ENCODE results near the gene PKHD1.

PKHD1 gene

DNA sequence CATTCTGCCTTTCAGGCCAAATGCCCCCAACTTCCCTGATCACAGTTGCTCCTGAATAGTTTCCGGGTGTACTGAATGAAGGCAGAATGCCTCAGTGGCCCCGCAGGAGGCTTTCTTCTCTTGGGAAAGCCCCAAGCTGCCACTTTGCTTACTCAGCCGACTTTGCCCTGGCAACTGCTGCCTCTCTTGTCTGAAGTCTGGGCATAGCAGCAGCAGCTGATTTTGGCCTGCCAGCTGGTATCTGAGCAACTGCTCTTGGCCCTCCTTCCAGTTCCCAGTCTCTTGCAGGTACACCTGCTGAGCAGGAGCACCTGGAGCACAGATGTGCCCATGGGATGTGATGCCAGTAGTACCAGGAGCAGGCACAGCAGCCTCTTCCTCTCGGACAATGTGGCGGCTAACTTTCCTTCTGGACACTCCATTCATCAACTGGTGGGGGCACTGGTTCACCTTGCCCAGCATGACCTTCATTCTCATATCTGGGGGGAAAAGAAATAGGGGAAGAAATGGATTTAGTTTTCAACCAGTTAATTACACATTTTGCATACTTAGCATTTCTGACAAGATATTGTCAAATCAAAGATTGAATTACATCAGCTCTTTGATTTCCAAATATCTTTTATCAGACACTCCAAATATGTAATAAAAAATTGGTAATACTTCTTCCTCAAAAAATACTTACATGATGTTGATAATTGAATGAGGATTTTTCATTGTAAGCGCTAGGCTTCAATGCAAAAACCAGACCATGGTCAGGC, 468.2 kb downstream of the PKHD1 start:
- no peak for DNase-seq (ENCODE audit: low read depth)

DNA sequence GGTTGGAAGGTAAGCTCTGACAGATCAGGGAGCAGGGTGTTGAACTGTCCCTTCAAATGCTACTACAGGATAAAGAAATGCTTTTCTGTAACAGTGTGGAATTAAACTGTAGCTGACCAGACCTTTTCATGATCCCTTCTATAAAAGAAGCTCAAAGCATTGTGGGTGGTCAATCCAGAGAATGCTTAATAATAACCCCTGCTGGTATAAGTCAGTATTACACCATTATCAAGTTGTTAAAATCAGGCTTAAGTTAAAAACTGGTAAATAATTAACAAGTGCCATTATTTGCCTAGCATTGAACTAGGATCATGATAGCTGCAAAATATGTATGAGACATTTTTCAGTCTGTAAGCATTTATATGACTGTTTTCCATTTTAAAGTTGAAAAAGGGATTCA, 468.9 kb downstream of the PKHD1 start:
- DNase-seq (ENCODE audit: low read depth), result no peak

DNA sequence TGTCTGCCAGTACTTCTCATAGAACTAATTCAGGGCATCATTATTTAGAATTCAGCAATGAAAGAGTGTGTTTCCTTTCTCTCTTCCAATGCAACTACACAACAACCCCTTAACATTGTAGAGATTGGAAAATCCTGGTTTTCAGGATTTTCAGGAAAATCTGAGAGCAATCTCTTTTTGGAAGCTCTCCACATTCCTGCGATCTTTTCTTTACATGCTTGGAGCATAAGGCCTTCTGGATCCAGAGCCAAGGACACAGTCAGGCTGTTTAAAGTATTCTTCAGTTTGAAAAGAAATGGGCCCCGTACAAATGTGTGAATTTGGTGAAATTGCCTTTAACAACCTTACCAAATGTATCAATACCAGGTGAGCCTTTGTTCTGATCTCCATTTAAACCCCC, 469.7 kb downstream of the PKHD1 start:
- DNase-seq (ENCODE audit: low read depth), result no peak

DNA sequence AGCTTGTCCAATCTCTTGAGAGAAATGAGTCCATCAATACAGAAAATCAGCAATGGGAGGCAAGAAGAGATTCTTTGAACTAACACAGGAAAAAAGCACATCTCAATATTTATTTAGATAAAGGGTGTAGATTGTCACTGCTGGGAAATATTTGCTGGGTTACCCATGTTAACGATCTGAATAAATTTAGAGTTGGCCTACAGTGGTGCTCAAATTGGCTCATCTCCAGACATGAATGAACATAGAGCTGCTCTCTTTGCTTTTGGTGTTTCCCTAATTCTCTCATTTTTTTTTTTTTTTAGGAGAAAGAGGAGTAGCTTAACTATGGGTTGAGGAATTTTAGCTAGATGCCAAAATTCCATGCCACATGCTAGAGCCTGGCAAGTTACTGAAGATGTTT, 471.2 kb downstream of the PKHD1 start:
- DNase-seq (ENCODE audit: low read depth), result no peak

DNA sequence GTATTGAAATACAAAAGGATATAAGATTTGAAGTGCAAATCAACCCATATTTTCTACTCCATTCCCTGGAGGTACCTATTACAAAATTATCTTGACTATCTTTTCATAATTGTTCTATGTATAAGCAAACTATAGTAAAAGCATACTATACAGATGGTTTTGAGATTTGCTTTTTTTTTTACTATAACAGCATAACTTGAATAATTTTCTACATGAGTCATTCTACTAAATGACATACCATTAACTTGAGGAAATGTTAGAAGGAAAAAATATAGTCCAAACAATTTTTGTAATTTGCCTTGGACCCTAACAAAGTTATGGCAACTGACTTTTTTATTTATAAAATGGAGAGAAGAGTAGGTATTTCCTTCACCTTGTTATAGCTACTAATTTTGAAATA, 472.7 kb downstream of the PKHD1 start:
- no peak for DNase-seq (ENCODE audit: low read depth)

DNA sequence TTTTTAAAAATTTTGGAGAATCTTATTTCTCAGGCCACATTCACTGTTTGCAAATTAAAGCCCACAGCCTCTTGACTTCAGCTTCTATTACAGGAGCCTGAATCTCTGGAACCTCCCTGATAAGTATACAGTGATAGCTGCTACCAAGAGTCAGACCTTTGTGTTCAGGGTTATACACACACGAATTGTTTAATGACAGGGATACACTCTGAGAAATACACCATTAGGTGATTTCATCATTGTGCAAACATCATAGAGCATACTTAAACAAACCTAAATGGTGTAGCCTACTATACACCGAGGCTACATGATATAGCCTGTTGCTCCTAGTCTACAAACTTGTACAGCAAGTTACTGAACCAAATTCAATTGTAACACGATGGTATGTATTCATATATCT, 473.9 kb downstream of the PKHD1 start:
- no peak for DNase-seq (ENCODE audit: low read depth)

DNA sequence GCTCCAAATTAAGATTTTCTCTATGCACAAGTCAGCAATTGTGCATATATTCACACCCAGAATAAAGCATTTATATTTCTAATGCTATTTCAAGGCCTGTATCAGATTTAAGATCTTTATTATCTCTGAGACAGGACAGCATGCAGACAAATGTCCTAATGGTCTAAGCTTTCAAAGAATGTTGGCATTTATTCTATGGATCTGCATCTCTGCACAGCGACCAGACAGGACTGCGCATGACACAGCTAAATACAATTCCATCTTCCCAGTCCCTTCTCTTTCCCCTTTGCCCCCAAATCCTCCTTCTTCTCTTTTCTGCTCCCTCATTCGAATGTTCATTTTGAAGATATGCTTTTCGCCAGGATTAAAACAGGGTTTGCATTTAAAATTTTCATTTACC, 478.5 kb downstream of the PKHD1 start:
- no peak for DNase-seq (ENCODE audit: low read depth)

DNA sequence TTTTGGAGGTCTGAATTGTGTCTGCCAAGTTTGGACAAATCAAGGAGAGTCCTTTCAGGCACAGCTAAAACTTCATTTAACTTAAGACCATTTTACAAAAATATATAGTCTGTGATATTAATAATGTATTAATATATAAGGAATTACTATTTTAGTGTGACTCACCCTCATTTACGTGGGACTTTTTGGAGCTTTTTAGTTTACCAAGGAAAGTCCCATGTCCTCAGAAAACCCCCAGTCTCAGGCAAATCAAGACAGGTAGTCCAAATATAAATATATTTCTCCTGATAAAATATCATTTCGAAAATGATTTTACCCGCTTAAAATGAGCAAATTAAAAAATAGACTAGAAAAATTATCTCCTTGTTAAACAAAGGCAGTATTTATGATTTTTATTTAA, 479.0 kb downstream of the PKHD1 start:
- no peak for DNase-seq (ENCODE audit: low read depth)

DNA sequence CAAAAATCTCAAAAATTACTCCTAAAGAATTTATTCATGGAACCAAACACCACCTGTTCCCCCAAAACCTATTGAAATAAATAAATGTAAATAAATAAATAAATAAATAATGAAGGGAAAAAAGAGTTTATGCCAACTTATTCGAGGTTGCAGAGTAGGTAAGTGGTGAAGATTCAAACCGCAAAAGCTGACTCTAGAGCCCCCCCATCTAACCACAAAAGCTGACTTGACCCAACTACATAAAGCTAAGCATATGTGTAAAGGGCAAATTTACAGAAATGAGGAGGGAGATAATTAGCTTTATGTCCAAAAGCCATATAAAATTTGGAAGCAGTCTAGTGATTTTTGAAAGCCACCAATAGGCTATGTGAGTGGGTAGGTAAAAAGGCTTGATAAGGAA, 486.9 kb downstream of the PKHD1 start:
- DNase-seq (ENCODE audit: low read depth), result no peak

DNA sequence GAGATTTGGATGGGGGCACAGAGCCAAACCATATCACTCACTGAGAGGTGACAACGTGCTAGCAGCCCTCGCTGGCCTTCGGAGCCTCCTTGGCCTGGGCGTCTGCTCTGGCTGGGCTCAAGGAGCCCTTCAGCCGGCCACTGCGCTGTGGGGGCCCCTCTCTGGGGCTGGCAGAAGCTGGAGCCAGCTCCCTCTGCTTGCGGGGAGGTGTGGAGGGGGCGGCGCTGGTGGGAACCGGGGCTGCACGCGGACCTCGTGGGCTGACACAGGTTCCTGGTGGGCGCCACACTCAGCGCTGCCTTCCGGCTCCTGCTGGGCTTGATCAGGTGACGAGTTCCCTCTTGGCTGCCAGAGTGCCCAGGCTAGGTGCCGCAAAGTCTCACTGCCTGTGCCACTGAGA, 489.2 kb downstream of the PKHD1 start:
- no peak for DNase-seq (ENCODE audit: low read depth)

DNA sequence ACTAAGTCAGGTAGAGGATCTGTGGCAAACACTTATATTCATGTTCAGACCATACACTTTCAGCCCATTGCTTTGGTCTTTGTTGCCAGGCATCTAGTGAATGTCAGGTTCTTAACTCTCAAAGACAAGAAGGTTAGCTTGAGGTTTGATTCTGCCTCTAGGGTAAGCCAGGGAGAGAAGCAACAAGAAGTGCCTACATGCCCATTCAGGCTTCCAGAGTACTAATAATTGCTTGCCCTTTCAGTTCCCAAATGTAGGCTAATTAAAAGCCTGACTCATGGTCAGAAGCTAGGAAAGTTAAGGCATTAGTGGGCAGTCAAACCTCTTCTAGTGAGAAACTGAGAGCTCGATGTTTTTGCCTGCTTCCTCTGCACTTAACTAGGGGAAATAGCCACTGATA, 492.4 kb downstream of the PKHD1 start:
- no peak for DNase-seq (ENCODE audit: low read depth)

DNA sequence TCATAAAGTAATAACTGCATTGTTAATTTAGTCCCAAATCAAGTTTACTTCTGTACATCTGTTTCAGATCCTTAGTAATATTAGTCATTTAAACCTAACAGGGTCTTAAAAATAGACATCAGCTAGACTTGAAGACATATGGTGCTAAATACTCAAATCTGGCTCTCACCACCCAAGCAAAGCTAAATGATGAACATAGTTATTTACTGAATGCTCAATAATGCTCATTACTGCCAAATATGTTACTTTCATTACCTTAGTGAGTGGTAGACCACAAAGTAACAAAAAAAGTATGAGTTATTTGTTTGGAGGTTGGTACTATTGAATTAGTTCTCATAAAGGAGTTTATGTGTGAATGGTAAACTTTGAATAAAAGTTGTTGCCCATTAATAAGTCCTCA, 502.1 kb downstream of the PKHD1 start:
- DNase-seq (ENCODE audit: low read depth), result no peak

DNA sequence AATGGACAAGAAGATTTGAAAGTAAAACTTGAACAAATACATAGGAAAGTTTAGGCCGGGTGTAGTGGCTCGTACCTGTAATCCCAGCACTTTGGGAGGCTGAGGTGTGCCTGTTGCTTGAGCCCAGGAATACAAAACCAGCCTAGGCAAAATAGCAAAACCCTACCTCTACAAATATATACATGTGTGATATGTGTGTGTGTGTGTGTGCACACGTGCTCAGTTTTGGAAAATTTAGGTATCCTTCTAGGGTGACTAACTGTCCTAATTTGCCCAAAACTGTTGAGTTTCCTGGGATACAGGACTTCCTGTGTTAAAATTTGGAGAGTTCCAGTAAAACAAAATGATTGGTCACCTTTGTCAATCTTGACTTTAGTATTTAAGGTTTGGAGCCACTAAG, 503.2 kb downstream of the PKHD1 start:
- DNase-seq (ENCODE audit: low read depth), result no peak

DNA sequence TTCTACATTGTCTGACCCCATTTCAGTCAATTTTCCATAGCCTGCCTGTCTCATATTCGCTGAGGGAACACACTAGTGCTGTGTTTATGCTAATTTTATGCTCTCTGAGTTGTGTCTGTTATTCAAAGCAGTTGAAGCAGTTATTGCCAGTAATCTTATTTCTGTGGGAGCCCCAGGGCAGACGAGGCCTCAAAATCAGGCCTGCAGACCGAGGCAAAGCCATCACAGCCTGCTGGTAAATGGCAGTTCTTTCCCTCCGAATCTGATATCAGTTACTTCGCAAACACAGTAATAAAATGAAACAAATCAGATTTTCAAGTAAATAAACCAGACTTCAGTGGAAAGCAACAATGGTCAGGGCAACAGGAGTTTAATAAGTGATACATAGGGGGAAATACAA, 508.4 kb downstream of the PKHD1 start:
- DNase-seq (ENCODE audit: low read depth), result no peak

DNA sequence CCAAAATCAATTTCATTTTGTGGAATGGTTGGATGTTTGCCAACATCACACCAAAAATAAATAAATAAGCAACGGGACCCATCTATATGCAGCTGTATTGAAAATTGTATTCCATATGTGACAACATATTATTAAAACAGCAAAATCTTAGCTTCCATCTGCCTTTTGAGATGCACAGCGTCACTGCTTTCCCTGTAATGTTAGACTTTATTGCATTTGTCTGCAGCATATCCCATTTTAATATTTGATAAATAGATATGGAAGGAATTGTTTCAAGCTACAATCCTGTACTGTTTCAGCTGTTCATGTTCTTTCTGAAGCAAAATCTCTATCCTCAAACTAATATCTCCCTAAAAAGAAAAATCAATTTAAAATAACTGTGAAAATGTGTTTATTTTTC, 509.1 kb downstream of the PKHD1 start:
- no peak for DNase-seq (ENCODE audit: low read depth)

DNA sequence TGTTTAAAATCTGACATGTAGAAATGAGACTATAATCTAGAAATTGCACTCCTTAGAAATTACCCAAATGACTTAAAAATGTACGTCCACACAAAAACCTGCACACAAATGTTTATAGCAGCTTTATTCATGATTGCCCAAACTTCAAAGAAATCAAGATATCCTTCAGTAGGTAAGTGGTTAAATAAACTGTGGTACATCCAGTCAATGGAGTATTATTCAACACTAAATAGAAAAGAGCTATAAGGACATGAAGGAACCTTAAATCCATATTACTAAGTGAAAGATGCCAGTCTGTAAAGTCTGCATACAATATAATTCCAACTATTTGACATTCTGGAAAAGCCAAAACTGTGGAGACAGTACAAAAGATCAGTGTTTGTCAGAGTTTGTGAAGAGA, 513.4 kb downstream of the PKHD1 start:
- DNase-seq (ENCODE audit: low read depth), result no peak

DNA sequence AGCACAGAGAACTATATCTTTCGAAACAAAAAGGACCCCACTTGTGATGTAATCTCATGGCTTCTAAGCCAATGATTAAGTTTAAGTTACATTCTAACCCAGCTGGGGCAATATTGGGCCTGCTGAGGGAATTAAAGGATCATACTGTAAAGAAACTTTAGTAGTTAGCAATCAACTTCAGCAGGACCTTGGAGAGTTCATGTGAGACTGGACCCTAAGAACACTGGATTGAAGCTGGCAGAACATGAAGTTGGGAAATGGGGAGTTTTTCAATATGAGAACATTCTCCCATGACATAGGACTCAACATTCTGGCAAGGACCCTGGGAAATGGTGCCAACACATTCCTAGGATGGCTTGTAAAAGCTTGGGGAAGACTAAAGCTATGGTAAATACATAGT, 516.2 kb downstream of the PKHD1 start:
- DNase-seq (ENCODE audit: low read depth), result no peak

DNA sequence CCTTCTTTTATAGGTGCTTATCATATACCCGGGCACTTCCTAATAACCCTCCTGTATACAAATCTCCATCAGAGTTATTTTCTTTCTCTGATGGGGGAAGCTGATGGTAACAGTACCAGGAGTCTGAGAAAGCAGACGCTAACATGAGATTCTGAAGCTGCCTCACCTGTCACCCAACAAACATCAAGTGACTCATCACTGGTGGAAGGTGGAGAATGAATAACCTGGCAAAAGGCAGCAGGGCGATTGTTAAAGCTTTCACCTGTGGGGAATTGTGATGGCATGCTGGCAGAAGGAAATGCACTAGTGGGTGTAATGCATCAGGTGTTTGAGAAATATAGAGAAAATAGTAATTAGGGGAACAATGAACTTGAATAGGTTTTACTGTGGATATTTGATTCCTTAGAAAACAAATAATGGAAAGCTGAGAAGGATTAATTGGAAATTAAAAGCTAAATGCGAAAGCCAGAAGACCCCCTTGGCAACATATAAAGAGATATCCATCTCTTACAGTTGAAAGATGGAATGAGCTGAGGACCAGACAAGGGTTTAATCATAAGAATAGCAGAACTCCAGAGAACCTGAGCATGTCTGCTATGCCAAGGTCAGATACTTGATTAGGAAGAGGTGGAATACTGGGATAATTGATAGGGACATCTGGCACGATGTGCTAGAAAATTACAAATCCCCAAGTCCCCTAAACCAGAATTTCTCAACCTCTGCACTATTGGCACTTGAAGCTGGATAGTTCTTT, 517.1 kb downstream of the PKHD1 start:
- DNase-seq (ENCODE audit: low read depth), result no peak

DNA sequence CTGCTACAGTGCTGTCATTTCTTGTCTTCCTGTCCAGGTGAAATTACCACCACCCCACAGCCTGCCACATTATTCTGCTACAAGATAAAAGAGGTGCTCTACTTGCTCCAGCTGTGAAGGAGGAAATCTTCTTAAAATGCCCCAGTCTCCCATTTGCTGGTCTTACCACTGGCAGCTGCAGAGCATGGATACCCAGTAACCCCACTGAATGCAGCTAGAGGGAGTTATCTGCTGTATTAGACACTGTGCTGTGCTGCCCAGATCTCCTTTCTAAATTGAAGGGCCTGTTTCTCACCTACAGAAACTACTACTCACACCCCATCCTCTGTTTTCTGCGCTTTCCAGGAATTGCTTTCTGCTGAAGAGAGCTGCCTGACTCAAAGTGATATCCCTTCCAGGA, 517.8 kb downstream of the PKHD1 start:
- DNase-seq (ENCODE audit: low read depth), result no peak

DNA sequence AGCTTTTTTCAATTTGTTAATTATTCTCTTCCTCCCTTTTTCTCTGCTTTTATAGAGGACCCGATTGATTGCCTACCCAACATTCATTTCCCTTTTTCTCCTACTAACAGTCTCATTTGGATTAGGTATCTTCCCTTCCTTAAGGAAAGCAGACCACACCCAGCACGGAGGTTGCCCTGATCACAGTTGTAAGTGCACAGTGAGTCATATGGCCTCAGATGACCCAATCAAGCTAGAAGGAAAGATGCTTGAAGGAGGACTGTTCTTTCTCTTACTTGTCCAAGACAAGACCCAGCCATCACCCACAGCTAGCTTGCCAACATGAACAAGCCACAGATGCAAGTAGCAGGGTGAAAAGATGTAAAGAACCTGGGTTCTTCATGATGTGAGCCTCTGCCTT, 518.6 kb downstream of the PKHD1 start:
- no peak for DNase-seq (ENCODE audit: low read depth)

DNA sequence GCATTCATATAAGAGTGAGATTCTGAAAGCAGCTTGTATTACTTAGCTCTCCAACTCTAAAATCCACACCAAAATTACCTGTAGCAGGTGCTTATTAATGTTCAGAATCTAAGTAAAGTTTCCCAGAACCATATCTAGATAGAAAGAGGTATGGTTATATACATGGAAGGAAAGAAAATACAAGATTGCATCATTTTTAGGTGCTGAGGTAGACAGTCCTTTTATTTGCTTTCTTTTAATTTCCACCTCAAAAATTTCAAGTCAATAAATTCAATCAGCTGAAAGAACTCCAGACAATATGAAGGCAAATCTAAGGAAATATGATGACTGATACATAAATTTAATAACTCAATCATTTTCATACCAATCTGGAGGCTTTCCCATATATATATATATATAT, 521.9 kb downstream of the PKHD1 start:
- DNase-seq (ENCODE audit: low read depth), result no peak

Measured in HS-5 (cell line).